HG02571 (cell line): ENCODE data around the gene CPEB4.

Experiments used
- ATAC-seq: cut with Tn5 transposase; IDR thresholded peaks from one replicate; pipeline ENCODE4 v1.9.1; 2021; ENCODE audit warnings: mild to moderate bottlenecking, moderate library complexity; ENCODE audit not compliant: unreplicated experiment

The CPEB4 gene

GRCh38 chr5:173941102-173941501, 53.0 kb downstream of the CPEB4 start:
- no peak for ATAC-seq

- ATAC-seq, result no peak
Measured at GRCh38 chr5:173941758-173942401, 53.7 kb downstream of the CPEB4 start.

- no peak for ATAC-seq
Measured at GRCh38 chr5:173944511-173944910, 56.4 kb downstream of the CPEB4 start.

- no peak for ATAC-seq
Measured at GRCh38 chr5:173945160-173945559, 57.0 kb downstream of the CPEB4 start.

- ATAC-seq, result no peak
Measured at GRCh38 chr5:173946323-173946722, 58.2 kb downstream of the CPEB4 start.

DNA sequence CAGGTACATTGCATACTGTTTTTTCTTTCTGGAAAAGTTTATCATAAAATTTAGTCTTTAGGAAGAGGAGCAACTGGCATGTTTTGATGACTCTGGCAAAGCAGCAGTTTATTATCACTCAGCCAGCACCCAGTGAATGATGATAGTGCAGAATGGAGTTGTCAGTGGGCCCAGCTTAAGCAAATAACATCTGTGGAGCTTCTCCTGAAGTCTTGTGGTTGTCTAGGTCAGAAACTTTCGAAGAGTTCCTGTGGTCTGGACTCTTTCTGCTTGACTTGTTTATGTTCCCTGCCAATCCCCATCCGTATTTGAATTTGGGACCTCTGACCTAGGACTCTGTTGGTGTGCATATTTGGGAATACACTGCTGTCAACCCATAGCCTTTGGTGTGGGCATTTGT, 62.7 kb downstream of the CPEB4 start:
- no peak for ATAC-seq

DNA sequence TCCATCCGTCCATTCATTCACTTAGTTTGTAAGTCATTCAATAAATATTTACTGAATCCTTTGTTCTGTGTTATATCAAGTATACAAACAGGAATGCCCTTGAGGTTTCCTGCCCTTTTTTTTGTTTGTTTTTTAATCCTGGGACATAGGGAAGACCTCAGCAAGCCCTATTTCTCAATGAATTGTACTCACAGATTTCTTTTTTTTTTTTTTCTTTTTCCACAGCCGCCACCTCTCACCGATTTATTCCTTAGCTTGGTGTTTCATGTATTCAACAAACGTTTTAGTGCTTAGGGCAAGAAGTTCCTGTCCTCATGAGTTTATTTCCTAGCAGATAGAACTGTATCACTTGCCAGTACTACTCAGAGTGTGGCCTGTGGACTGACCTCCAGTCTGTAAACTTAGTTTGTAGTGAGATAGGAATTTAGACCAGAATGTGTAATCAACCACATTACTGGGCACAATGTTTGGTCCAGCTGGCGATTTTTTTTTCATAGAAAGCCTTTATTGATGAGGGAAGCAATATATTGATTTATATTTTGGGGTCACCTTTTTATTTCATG, 65.5 kb downstream of the CPEB4 start:
- no peak for ATAC-seq

GRCh38 chr5:173954671-173955521, 66.7 kb downstream of the CPEB4 start:
- no peak for ATAC-seq

DNA sequence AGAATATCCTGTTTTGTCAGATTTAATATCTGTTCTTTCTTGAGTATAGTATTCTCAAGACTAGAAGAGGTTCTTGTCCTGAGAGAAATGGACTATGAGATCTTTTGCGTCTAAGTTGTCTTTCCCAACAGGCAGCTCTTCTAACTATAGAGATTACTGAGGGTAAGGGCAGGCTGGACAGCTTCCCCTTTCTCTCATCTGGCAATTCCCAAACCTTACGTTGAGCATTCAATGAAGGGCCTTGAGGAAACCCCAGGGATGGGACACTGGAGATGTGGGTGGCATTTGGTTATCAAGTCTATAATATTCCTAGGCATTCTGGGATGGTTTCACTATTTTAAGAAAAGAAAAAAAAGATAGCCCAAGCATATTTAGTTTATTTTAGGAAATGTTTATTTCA, 72.8 kb downstream of the CPEB4 start:
- ATAC-seq, result no peak

- ATAC-seq, result no peak
Measured at GRCh38 chr5:173961418-173961817, 73.3 kb downstream of the CPEB4 start.

- no peak for ATAC-seq
Measured at GRCh38 chr5:173962436-173962972, 74.4 kb downstream of the CPEB4 start.

GRCh38 chr5:173963182-173963838, 75.2 kb downstream of the CPEB4 start:
- ATAC-seq, result no peak

DNA sequence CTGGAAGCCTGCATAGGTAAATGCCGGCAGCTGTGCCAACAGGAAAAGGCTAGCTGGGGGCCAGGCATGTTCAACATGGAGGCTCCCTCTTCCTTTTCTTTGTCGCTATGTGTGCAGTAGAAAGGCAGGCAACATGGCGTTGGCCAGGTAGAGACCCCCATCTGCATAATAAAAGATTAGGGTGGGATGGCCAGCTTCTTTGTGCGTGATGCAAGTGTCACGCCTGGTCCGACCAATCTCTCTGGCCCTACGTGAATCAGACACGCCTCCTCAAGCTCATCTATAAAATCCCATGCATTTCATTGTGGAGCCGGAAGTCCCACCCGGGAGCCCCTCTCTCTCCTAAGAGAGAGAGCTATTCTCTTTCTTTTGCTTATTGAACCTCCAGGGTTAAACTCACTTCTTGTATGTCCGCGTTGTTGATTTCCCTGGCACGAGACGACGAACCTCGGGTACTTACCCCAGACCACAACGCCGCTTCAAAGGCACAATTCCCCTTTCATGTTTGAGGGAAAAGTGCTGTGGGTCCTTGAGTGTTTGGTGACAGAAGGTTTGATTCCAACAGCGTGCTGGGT, 75.8 kb downstream of the CPEB4 start:
- ATAC-seq, result no peak

DNA sequence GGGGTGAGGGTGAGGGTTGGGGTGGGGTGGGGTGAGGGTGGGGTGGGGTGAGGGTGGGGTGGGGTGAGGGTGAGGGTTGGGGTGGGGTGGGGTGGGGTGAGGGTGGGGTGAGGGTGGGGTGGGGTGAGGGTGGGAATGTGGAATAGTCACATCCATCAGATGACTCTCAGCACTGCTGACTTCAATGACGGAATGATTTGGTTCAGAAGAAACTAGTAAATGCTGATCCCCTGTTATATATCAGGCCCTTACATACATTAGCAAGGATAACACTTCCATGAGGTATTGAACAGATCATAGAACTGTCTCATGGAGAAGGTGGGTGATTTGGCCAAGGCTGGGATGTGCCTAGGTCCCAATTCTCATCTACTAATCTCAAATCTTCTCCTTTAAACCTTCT, 76.4 kb downstream of the CPEB4 start:
- no peak for ATAC-seq

DNA sequence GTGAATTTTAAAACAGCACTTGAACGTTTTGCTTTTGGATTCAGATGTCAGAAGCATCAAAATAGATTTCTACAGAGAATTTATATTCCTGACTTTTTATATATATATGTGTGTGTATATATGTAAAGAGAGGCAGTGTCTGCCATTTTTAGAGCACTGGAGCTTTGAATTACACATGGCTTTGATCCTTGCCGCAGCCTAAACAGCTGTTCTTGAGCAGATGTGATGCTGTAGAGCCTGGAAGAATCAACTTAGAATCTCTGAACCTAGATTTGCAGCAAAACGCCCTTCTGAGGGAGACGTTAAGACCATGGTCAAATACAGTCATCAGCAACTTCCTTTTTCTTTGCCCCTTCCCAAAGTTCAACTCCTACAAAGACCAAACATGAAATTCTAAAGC, 79.1 kb downstream of the CPEB4 start:
- ATAC-seq, result no peak

- ATAC-seq, result no peak
Measured at GRCh38 chr5:173968154-173968797, 80.1 kb downstream of the CPEB4 start.

- ATAC-seq, result no peak
Measured at GRCh38 chr5:173969167-173970049, 81.3 kb downstream of the CPEB4 start.

GRCh38 chr5:173970878-173971650, 82.9 kb downstream of the CPEB4 start:
- ATAC-seq, result no peak
